CD4-positive, alpha-beta T cell treated with Interferon gamma for 1 hour (primary cell): Measurements from ENCODE around the gene TMEM185A.
"Not testable (repeated sequence)": the region's sequence is repeated elsewhere in the genome, so short reads cannot be mapped to it uniquely, and the experiment has no call there.

Source experiments
- DNase-seq: peaks from one replicate; pipeline ENCODE4 v3.0.0-alpha.2; 2020

TMEM185A gene

DNA sequence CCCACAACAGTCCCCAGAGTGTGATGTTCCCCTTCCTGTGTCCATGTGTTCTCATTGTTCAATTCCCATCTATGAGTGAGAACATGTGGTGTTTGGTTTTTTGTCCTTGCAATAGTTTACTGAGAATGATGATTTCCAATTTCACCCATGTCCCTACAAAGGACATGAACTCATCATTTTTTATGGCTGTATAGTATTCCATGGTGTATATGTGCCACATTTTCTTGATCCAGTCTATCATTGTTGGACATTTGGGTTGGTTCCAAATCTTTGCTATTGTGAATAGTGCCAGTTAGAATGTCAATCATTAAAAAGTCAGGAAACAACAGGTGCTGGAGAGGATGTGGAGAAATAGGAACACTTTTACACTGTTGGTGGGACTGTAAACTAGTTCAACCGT, 11.9 kb downstream of the TMEM185A start:
- DNase-seq: not testable (repeated sequence)

DNA sequence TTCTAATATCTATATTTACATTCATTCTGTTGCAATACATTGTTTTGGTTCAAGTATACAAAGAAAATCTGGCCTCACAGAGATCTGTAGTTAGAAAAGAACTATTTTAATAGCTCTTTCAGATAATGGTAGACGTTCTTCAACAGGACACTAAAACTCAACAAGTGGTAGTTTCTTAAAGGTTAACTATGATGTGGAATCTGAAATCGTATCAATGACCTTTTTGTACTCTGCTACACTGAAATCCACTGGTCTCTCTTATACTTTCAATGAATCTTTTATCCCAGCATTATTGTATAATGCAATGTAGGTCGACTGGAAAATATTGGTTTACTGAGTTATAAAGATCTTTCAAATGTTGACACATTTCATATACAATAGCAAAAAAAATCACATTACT, 12.7 kb downstream of the TMEM185A start:
- no peak for DNase-seq

GRCh38 chrX:149611623-149612175, 19.9 kb downstream of the TMEM185A start:
- DNase-seq: no peak

DNA sequence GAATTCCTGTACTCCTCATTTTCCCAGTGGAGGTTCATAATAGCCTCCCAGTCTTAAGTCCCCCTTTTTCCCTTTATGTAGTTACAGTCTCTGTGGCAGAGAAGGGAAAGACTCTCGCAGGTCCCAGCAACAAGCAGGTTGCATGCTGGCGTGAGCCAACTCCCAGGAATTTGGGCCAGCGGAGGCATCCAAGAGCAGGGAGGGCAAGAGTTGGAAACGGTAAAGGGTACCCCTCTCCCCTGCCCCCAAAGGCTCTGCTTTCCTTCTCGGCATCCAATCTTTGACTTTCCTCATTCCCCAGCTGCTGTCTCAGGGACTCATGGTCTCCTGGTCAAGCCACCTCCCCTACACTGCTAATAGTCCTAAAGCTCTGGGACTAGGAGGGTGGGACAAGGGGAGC, 21.1 kb downstream of the TMEM185A start:
- no peak for DNase-seq

DNA sequence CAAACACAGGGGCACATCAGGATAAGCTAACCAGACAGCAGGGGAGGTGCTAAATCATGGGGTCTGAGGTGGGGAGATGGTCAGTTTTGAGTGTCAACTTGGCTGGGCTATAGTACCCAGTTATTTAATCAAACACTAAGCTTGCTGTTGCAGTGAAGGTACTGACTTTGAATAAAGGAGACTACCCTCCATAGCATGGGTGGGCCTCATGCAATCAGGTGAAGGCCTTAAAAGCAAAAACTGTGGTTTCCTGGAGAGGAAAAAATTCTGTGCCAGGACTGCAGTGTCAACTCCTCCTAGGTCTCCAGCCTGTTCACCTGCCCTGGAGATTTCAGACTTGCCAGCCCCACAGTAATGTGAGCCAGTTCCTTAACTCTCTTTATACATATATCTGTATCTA, 23.9 kb downstream of the TMEM185A start:
- no peak for DNase-seq

GRCh38 chrX:149605248-149605885, 26.2 kb downstream of the TMEM185A start:
- DNase-seq: not testable (repeated sequence)

- not testable (repeated sequence) for DNase-seq
Observed at GRCh38 chrX:149598603-149599002, 33.0 kb downstream of the TMEM185A start.

DNA sequence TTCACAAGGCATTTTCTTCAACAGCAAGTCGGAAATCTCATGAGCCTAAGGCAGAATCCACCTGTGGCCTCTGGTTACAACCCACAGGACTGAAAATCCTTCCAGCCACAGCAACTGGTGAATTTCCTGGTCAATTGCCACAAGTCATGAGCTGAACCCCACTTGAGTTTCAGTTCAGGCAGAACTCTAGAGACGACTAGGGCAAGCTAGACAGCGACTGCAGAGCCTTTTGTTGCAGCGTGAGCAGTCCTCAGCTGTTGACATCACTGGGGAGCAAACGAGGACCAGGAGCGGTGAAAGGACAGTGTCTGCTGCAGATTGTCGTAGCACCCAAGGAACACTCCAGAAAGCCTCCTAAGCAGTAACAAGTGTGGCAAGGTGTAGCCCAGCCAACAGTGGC, 35.6 kb downstream of the TMEM185A start:
- DNase-seq: not testable (repeated sequence)

- not testable (repeated sequence) for DNase-seq
Observed at GRCh38 chrX:149595214-149595613, 36.4 kb downstream of the TMEM185A start, which contains the start of gene HSFX2. TSS of gene HSFX2 (minus strand) at chrX:149595314. CDS start at chrX:149594700, 614 bp downstream.

DNA sequence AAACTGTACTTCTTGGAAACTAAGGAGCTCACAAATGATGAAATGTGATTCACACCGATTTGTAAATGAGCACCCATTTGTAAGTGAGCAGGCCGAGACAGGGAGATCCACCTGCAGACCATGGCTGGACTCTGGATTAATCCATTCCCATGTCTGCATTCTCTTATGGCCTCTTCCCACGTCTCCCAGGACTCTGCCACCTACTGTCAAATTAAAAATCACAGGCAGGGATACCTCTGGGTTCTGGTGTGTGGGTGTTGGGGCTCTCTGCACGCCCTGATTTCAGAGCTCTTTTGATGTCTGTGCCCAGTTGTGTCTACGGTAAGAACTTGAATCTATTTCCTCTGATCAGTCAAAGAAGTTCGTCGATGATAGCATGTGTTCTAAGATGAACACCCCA, 40.6 kb downstream of the TMEM185A start:
- not testable (repeated sequence) for DNase-seq

- DNase-seq: not testable (repeated sequence)
Observed at GRCh38 chrX:149587359-149587758, 44.2 kb downstream of the TMEM185A start, which contains the start of gene MAGEA9B. TSS of gene MAGEA9B (minus strand) at chrX:149587459. CDS start at chrX:149583179, 4,280 bp downstream.

- DNase-seq: not testable (repeated sequence)
Observed at GRCh38 chrX:149585631-149586030, 46.0 kb downstream of the TMEM185A start.

DNA sequence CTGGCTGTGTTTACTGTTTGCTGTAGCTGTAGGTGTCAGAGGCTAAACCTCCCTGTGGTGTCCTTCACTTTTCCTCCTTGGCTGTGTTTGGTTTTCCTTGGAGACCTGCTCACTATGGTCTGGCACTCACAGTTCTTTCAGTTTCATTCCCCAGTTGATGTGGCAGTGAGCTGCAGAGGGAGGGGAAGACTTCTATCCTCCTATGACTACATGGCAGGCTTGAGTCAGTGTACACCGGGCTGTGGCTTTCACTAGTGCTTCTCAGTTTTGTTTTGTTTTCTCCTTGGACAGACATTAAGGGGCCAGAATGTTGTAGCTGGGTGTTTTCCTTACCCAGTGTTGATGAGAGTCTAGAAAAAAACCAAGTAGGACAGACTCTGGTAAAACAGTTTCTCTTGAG, 58.1 kb downstream of the TMEM185A start:
- not testable (repeated sequence) for DNase-seq

- no peak for DNase-seq
Observed at GRCh38 chrX:149572743-149573142, 58.8 kb downstream of the TMEM185A start.

GRCh38 chrX:149571770-149572169, 59.8 kb downstream of the TMEM185A start:
- no peak for DNase-seq

DNA sequence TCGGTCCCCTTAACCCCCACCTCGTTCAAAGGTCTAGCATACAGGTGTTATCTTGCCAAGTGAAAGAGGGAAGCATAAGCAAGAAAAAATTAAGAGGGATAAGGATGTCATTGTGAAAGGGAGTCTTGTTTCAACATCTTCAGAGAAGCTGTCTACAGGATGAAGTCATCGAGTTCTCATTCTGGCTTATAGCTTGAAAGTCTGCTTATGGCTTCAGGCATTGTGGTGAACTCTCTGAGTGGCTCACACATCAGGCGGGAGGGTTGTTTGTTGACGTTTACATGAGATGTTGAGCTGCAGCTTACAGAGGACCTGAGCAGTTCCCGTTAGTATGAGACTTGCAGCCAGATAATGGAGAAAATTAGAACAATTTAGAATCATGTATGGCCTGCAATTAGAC, 60.9 kb downstream of the TMEM185A start:
- no peak for DNase-seq

GRCh38 chrX:149569770-149570169, 61.8 kb downstream of the TMEM185A start:
- no peak for DNase-seq

DNA sequence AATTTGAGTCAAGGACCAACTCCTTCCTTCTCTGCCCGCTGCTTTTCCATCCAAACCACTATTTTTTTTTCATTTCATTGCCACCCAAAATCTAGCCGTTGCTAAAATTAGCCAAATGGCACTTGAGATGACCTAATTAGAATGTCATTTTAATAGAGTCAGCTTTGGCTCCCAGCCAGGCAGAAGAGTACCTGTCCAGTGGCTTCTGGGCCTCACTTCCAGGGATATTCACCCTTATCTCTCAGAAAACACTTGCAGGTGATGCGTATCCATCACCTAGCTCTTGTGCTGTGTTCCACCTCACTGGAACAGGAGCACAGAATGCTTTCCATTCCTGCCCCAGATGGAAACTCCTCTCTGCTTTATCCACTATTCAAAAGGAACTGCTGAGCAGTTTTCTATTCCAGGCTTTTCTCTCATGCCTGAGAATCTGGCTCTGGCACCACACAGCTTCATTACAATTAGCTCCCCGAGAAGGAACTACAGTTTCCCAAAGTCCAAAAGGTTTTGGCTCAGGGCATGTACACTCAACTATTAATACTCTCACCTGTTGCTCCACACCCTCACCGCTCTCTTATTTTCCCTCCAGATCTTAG, 62.8 kb downstream of the TMEM185A start:
- no peak for DNase-seq

DNA sequence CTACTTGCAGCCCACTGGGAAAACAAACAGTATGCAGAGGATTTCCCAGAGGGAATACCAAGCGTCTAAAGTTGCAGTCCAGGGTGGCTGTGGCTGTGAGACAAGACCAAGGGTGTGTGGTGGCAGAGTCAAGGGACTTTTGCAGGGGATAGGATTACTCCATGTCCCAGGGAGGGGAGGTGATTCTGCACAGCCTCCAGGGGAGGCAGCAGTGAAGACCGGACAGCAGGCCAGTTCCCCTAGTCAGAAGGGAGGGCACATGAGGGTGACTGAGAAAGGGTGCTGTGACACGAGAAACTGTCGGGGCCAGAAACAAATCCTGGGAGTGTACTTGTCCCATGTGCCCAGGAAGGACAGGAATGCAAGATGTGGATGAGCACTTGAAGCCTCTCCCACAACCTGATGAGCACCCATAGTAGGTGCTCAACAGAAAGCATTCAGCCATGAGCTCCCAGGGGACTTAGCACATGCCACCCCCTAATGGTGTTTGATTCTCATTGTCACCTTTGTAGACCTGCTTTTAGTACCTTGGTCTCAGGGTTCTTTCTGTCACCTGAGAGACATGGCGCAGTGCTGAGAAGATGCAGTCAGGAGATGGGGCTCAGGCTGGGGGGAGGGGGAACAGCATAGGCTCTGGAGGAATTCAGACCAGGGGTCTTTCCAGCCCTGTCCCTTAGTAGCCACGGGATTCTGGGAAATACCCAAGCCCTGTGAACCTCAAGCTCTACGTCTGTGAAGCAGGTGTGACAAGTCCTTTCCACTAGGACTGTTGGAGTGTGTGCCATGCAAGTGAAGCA, 63.8 kb downstream of the TMEM185A start:
- no peak for DNase-seq

DNA sequence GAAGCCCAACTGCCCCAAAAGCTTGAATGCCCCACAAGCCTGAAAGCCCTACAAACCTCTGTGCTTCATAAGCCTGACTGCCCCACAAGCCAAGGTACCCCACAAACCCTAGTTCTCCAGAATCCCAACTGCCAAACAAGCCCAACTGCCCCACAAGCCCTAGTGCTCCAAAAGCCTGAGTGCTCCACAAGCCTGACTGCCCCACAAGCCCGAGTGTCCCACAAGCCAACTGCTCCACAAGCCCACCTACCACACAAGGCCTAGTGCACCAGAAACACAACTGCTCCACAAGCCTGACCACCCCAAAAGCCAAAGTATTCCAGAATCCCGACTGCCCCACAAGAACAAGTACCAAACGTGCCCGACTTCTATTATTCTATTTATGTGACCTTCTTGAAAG, 68.2 kb downstream of the TMEM185A start:
- DNase-seq: no peak

DNA sequence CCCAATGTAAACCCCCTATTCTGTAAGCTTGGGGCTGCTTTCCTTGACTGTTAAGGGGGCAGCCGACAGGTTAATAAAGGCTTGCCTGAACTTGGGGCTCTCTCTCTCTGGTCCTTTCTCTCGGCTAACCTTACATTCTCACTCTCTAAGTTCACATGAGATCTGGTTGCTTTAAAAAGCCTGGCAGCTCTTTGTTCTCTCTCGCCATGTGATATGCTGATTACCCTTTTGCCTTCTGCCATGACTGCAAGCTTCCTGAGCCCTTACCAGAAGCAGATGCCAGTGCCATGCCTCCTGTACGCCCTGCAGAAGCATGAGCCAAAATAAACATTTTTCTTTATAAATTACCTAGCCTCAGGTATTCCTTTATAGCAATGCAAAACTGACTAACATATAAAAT, 76.3 kb downstream of the TMEM185A start:
- DNase-seq: not testable (repeated sequence)

GRCh38 chrX:149551939-149552248, 79.7 kb downstream of the TMEM185A start:
- not testable (repeated sequence) for DNase-seq

- not testable (repeated sequence) for DNase-seq
Observed at GRCh38 chrX:149551245-149551938, 80.2 kb downstream of the TMEM185A start.
